Stimulated activated CD8-positive, alpha-beta memory T cell treated with anti-CD3 and anti-CD28 coated beads, Interleukin-4, amount 100 ng/mL, for 1 hour (primary cell): ENCODE measurements around the gene CBS.
A peak's percentile ranks its signal among the peaks of the same experiment; 100 is the strongest.
"Not testable (repeated sequence)": the region's sequence is repeated elsewhere in the genome, so short reads cannot be mapped to it uniquely, and the experiment has no call there.

Source experiments
- DNase-seq, 2 donors: peaks; one replicate each; pipeline ENCODE4 v3.0.0-alpha.2; 2020; ENCODE audit warnings: low read depth in 2 of 2, low spot score in 1 of 2

CBS gene

GRCh38 chr21:43075170-43076022 is at the start of gene CBS:
CBS (minus strand) TSS chr21:43075835; CDS start chr21:43072193, 3,642 bp downstream.
- not testable (repeated sequence) for DNase-seq

DNA sequence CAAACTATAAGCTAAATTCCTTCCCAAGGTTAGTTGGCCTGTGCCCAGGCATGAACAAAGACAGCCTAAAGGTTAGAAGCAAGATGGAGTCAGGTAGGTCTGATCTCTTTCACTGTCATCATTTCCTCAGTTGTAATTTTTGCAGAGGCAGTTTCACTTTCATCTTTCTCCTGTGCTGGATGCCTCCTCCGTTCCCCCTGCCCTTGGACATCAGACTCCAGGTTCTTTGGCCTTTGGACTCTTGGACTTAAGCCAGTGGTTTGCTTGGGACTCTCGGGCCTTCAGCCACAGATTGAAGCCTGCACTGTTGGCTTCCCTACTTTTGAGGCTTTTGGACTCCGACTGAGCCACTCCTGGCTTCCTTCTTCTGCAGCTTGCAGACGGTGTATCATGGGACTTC is 40.3 kb upstream of the CBS start:
- DNase-seq, result not testable (repeated sequence)

DNA sequence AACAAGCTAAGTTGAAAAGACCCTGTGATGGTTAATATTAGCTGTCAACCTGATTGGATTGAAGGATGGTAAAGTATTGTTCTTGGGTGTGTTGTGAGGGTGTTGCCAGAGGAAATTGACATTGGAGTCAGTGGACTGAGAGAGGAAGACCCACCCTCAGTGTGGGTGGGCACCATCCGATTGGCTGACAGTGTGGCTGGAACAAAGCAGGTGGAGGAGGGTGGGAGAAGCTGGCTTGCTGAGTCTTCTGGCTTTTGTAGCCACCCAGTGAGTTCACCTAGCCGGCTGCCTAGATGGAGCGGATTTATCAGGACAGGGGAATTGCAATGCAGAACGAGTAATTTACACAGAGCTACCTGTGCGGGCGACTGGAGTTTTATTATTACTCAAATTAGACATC is 38.8 kb upstream of the CBS start:
- not testable (repeated sequence) for DNase-seq

DNA sequence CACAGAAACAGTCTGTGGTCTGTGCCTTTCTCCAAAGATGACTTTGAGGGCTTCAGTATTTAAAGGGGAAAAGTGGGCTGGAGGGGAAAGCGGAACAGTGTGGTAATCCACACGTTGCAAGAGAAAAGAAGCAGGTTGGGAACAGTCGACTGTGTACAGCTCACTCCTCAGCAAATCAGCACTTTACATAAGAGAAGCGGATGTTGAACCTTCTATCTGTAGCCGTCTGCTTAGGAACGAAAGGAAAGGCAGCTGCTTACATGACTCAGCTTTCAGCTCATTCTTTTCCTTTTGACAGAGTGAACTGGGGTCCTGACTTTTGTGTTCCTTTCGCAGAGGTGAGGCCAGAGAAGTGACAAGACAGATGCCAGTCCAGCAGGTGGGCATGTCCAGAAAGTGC is 33.4 kb upstream of the CBS start:
- DNase-seq, result not testable (repeated sequence)

DNA sequence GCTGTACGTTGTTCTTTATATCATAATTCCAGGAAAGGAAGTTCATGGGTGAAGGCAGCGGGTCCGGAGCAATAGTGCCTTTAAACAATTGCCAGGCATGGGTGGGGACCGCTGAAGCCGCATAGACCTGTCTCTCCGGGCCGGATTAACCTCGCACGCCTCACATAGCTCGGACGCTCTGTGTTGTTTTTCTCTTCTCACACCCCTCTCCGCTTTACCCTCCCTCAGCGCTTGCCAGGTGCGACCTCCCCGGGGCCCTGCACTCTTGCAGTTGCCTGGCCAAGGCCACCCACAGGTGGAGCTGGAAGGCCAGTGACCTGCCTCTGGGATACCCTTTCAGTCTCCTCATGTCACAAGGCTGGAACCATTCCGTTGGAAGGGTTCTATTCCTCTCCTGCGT is 32.5 kb upstream of the CBS start:
- DNase-seq, result not testable (repeated sequence)

- DNase-seq, result not testable (repeated sequence)
Observed at GRCh38 chr21:43107794-43108137, 32.1 kb upstream of the CBS start.

- peak in 1 of 2 donors; percentile 49 for DNase-seq
Observed at GRCh38 chr21:43106965-43107793, 31.5 kb upstream of the CBS start, which contains the start of gene U2AF1. U2AF1 (minus strand) TSS chr21:43107570; CDS start chr21:43107494, 76 bp downstream.

DNA sequence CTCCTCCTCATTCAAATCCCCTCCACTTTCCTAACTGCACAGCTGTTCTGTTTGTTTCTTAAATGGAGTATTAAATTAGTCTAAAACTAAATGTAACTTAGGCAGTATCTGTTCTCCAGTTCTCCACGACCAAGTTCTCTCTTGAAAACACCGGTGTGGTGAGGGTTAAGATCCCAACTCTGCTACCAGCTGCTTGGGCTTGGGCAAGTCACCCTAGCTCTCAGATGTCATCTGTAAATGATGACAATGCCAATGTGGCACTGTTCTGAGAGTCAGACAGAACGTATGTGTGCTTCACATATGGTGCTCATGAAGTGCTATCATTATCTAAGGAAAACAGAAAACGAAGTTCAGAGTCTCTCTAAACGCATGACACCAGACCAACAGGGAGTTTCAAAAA is 29.0 kb upstream of the CBS start:
- not testable (repeated sequence) for DNase-seq

GRCh38 chr21:43102281-43102680 is 26.6 kb upstream of the CBS start:
- DNase-seq, result not testable (repeated sequence)

DNA sequence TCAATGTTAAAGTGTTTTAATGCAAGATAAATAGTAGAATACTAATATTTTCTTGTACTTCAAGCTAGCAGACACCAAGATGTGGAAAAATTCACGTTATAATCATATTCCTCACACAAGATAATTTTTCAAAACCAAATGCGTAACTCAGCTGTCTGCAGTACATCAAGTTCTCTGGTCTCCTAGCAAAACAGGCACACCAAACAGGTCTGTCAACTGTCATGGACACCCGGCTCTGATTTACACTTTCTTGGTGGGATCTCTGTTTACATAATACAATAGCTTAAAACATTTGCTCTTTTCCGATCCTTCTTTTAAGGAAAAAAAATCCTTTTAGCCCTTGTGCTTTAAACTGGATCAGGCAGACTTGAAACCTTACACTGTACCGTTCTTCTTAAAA is 26.0 kb upstream of the CBS start:
- DNase-seq, result not testable (repeated sequence)

DNA sequence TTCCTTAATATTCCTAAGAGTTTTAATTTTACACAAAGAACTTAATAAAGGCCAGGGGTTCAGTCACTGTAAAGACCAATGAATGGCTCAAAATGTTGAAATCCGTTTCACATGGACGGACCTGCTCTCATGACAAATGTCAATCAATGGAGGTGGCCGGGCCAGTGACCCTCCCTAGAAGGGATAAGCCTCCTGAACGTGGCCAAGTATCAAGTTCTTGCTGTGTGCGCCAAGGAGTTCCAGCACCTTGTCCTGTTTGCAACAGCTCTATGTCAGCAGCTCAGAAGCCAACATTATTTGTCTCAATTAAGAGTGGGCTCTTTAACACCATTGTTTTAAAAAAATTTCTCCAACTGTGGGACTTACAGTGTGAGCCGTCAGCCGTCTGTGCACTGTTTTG is 25.4 kb upstream of the CBS start:
- not testable (repeated sequence) for DNase-seq

- not testable (repeated sequence) for DNase-seq
Observed at GRCh38 chr21:43091979-43092614, 16.5 kb upstream of the CBS start.

DNA sequence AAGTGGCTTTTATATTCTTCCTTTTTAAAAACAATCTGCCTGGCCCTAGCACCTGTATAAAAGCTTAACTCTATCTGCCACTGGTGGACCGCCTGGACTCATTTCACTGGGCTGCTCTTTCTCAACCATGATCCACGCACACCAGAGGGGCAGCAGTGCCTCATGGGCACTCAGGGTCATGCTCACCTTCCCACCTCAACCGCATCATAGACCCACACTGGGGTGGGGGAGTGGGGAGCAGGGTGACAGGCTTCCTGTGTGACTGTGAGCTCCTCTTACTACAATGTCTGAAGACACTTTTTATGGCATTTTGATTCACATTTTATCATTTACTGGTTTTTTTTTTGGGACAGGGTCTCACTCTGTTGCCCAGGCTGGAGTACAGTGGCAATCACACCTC is 15.3 kb upstream of the CBS start:
- not testable (repeated sequence) for DNase-seq

DNA sequence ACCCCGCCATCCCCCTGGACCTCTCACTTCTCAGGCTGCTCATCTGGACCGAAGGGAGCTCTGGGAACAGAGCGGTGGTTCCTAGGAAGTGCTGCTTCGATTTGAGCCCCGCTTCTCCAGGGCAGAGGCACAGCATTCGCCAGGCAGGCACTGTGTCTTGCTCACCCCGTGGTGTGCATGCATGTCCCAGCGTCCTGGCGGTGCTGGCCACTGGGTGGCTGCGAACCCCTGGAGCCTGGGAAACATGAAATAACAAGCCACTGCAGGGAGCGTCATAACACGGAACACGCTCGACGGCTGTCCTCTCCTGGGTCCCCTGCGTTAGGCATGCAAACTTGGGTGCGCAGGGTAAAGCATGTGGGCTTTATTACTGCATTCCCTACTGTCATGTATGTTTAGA is 13.8 kb upstream of the CBS start:
- not testable (repeated sequence) for DNase-seq

- DNase-seq, result not testable (repeated sequence)
Observed at GRCh38 chr21:43082587-43083300, 7.1 kb upstream of the CBS start.

DNA sequence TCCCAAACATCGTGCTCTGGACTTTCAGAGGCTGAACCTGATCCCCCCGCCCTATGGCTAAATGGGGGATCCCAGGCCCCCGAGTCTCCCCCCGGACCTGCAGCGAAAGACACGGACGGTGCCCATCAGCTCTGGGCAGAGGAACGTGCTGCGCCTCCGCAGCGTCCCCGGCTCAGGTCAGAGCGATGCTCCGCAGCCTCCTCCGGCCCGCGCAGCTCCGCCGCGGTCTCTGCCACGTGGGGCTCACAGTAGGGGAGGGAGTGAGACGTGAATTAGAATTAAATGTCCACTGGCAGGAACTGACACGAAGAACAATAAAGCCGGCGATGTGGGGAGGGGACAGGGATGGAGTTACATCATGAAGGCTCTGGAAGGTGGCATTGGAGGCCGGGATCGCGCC is 1.0 kb upstream of the CBS start:
- not testable (repeated sequence) for DNase-seq

DNA sequence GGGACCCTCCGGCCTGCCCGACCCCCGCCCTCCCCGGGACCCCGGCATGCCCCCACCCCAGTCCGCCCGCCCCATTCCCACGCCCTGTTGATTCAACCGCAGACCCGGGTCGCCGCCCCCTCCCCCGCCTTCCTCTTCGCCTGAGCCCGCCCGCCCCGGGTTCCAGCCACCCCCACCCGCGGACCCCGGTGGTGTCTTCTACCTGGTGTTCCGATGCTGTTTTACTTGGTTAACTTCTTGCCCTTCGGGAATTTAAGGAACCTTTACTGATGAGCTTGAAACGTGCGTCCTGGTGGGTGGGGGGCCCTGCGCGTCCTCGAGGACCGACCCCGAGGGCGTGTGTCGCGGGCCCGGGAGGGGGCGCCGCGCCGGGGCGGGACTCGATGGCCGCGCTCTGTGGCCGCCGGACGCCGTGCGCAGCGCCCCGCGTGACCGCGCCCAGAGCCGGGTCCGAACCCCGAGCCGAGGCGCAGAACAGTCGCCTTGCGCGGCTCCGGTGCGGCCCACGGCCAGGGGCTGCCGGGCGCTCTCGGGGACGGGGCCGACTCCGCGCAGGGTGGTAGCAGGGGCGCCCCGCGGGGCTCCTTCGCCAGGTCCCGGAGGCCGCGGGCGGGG is 495 bp upstream of the CBS start:
- DNase-seq, result not testable (repeated sequence)

DNA sequence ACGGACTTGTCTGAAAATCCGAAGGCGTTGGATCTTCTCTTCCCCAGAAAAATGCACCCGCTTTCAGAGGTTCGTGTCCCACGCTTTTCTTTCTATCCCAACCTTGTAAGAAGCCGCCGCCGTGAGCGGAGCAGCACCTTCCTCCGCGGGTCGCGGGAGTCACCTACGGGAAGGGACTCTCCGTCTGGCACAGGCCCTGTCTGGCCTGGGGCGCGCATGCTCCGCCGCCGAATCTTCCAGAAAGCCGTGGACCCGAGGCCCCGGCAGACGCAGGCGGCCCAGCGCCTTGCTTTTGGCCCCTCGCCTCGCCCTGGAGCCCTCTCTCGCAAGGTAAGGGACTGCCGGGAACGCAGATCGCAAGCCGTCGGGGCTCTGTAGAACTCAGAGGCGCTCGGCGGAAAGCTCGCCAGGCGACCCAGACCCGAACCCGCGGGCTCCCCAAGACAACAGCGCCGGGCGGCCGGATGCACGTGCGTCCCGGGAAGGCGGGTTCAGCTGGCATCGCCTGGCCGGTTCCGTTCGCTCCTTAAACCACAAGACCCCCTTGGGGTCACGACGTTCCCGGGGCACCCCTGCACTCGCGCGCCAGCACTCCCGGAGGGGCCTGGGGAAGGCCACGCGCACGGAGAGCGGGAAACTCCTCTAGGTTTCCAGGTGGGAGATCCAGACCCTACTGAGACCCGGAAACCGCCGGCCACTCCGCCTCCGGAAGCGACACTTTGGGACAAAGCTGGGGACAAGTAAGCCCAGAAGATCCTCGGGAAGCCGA is 1.1 kb downstream of the CBS start:
- DNase-seq, result not testable (repeated sequence)

DNA sequence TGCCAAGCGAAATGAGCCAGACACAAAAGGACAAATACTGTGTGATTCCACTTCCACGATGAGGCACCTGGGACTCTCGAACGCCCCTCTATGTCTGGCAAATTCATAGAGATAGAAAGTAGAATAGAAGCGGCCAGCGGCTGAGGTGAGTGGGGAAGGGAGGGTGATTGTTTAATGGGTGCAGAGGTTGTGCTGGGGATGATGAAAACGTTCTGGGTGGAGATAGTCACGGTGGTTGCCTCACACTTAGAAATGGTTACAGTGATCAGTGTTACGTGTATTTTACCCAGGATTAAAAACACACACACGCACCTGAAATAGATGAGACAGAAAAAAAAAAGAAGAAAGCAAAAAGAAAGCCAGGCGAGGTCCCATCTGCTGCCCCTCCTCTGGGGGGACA is 2.9 kb downstream of the CBS start:
- DNase-seq, result not testable (repeated sequence)

DNA sequence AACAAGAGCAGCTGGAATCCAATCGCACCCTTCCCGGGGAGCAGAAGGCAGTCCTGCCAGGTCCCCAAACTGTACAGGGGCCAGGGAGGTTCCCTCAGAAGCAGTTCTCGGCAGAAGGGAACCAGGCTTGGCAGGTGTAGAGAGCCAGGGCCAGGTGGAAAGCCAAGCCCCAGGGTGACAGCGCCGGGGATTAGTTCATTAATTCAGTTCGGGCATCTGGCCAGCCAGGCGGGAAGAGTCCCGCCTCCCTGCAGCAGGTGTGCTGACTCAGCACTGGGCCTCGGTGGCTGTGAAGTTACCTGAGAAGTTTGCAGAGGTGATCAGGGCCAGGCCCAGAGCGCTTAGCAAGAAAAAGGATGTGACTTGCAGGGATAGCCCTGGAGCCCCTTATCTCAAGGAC is 6.0 kb downstream of the CBS start:
- DNase-seq, result not testable (repeated sequence)
